Iris pigment epithelial cell (primary cell): Measurements from ENCODE around the gene GLCCI1.

Experiments used
- DNase-seq: peaks from one replicate; pipeline ENCODE4 v3.0.0-alpha.2; 2011; ENCODE audit warnings: low read depth

Gene GLCCI1

GRCh38 chr7:8131694-8132605 lies 163.4 kb downstream of the GLCCI1 start:
- no peak for DNase-seq

DNA sequence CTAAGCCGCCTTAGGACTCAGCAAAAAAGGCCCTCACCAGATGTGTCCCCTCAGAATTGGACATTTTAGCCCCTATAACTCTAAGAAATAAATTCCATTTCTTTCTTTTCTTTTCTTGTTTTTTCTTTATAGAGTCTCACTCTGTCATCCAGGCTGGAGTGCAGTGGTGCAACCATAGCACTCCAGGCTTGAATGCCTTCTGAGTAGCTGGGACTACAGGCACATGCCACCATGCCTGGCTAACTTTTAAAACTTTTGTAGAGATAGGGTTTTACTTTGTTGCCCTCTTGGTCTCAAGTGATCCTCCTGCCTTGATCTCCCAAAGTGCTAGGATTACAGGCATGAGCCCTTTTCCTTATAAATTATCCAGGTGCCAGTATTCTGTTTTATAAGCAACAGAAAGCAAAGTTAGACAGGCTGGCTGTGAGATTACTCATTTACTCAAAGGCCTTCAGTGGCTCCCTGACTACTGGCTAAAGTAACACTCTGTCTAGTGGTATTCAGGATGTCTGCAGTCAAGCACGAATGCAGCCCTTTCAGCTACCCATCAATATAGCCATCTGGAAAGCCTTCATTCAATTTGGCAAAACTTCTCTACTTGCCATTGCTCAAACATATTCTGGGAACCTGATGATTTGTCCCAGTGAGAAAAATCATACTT lies 164.7 kb downstream of the GLCCI1 start:
- no peak for DNase-seq

- no peak for DNase-seq
Observed at GRCh38 chr7:8134089-8134733, 165.6 kb downstream of the GLCCI1 start.

DNA sequence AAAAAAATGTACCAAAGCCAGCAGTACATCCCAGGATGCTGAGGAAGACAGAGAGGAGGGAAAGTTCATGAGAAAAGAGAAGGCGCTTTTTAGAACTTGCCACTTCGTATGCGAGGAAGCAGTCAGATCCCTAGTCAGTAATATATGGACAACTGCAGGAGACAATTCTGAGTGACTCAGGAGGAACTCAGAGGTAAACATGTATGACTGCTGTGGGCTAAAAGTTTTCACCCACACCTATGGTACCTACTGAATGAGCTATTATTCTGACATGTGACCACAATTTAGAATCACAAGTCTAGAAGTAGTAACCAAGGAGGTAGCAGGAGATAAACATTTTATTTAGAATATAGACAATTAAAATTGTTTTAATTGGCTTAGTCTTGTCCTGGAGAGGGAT lies 166.8 kb downstream of the GLCCI1 start:
- no peak for DNase-seq

- DNase-seq, result no peak
Observed at GRCh38 chr7:8136051-8136730, 167.6 kb downstream of the GLCCI1 start.
